Measurements from ENCODE around the gene KIAA0825.

The KIAA0825 gene, protein sequence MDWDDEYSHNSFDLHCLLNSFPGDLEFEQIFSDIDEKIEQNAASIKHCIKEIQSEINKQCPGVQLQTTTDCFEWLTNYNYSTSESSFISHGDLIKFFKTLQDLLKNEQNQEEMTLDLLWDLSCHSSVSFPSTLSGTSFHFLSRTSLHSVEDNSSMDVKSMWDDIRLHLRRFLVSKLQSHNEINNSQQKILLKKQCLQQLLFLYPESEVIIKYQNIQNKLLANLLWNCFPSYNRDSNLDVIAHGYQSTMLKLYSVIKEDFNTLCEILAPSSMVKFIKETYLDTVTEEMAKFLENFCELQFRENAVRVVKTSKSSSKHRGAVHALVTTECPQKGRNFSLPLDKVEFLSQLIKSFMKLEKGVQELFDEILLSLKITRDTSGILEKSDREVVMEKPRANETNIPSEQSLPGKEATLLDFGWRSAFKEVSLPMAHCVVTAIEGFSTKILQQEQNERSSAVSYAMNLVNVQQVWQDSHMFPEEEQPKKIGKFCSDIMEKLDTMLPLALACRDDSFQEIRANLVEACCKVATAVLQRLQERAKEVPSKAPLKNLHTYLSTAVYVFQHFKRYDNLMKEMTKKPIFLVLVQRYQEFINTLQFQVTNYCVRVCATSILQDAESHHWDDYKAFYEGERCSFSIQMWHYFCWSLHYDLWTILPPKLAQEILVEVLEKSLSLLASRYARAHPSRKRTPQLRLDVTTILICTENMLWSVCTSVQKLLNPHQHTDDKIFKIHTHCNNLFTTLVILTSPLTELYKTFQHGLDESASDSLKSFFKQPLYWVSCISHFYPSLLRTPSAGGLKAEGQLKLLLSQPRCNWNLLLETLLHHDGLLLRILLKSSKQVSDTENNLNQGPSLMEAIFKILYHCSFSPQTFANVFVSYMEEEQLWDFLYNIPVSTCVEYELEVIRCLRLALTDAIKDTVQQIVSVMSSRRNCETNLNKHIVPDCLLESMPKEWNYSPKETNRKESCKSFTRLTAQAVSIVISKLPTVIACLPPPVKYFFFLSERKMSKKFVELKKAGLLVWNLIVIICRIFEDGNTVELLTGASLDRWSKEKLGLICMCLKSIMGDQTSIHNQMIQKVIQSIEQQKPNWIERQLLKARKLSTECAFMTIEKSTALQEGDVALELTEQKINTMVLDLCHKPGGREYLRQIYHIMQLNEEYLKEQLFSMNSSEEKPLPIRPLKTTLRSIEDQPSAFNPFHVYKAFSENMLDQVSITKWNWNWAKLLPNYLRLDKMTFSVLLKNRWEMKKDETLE (N-terminal part only)

DNA sequence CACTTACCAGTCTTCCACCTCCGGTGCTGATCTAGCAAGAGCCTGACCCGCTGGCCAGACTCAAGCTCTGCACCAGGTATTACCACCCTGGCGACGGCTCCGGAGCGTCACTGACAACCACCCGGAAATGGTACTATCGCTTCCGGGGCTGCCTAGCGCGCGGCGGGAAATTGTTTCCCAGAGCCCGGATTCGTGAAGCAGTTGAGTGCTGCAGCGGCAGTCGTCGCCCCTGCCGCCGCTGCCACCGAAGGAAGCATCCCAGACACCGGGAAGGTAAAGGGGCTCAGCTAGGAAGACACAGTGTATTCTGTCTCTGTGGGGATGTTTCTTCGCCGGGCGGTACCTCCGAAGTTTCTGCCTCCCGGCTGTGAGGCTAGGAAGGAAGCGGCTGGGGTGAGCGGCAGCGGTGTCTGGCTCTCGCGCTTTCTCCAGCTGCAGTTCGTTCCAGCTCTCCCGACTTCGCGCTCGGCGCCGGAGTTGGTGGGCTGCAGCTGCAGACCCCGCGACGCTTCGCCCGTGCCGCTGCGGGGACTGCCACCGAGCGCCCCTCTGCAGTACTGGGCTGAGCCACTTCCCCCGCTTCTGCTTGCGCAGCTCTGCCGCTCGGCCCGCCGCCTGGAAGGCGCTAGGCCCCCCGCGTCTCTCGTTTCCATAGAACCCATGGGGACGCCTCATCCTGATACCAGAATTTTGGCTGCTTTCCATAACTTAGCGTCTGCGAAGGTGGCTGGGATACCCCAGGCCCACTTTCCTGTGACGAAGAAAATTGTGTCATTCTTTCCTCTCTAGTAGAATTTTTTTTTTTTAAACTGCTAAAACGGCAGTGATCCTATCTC lies at the start of gene KIAA0825, which contains the start of gene SLF1:
TSS of gene KIAA0825 (minus strand) at position 112 of the 836 bp plus-strand sequence. CDS start 81,478 bp downstream, outside the sequence.
TSS of gene SLF1 (plus strand) at position 177 of the 836 bp plus-strand sequence. CDS start 10,142 bp downstream, outside the sequence.
- FAIRE-seq: peak; percentile 97

DNA sequence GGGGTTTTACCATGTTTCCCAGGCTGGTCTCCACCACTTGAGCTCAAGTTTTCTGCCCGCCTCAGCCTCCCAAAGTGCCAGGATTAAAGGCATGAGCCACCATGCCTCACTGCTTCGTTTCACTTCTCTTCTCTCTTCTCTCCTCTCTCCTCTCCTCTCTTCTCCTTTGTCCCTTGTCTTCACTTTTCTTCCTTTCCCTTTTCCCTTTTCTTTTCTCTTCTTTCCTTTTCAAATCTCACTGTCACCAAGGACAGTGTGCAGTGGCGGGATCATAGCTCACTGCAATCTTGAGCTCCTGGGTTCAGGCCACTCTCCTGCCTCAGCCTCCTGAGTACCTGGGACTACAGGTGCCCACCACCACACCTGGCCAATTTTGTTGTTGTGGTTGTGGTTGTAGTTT lies 49.5 kb upstream of the KIAA0825 start:
- FAIRE-seq (no peak), DNase-seq (ENCODE audit: insufficient read length, low spot score) (no peak)

More for the DNA sequence above, at the start of gene KIAA0825, which contains the start of gene SLF1:
- peak; percentile 63 for DNase-seq (ENCODE audit: insufficient read length, low spot score)

DNA sequence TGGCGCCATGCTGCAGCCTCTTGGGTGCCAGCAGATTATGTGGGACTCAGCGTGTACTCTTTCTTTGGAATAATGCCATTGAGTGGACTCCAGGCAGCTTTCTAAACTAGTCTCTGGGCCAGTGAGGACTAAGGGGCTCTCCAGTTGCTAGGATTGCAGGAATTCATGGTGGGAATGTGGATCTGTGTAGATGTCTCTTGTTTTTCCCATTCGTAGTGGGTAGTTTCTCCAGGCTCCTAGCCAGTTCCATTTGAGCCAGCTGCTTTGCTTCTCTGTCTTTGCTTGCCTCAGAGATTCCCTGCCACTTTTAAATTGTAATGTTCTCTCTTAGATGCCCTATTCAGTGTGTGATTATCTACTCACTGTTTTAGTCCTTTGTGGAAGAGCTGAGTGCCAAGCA lies 42.7 kb upstream of the KIAA0825 start:
- DNase-seq (ENCODE audit: insufficient read length, low spot score) (no peak), FAIRE-seq (no peak)

DNA sequence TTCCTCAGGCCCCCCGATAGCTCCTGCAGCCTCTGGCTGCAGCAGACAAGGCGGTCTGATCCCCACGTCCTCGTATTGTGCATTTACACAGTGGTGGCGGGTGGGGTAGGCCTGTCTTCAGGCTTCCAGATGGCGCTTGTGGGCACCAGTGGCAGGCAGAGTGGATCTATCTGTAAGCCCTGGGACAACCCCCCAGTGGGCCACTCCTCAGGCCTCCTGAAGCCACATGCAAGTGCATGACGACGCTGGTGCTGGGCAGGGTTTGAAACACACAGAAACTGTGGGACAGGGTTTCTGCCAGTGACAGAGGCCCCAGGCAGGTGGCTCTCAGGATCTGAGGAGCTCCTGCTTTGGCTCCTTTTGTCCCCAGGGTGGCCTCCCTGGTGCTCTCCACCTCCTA lies 42.1 kb upstream of the KIAA0825 start:
- FAIRE-seq (no peak), DNase-seq (ENCODE audit: insufficient read length, low spot score) (no peak)

DNA sequence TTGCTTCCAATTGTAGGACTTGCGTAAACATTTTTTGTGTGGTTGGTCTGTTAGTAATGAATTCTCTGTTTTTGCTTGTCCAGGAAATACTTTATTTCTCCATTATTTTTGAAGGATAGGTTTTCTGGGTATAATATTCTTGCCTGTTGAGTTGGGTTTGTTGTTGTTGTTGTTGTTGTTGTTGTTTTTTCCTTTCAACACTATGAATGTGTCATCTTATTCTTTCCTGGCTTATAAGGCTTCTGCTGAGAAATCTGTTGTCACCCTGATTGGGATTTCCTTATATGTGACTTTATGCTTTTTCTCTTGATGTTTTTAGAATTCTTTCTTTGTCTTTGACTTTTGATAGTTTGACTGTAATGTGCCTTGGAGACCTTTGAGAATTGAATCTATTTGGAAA lies 39.9 kb upstream of the KIAA0825 start:
- DNase-seq (ENCODE audit: insufficient read length, low spot score) (no peak), FAIRE-seq (peak; percentile 35)

DNA sequence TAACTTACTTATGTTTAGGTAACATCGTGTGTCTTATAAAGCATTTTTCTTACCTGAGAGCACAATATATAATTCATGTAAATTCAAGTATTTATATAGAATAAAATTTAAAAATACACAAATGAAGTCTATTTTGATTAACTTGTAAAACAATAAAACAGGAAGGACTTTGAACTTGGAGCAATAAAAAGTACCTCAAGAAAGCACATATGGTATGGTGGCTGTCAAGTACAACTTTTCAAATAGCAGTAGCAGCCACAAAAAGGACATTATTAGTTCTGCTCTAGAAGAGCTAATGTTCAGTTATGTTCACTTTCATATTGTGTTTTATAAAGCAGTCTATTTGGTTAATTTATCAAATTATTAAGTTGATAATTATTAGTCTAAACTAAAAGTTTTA lies 31.5 kb upstream of the KIAA0825 start:
- no peak for FAIRE-seq
- DNase-seq (ENCODE audit: insufficient read length, low spot score): no peak

DNA sequence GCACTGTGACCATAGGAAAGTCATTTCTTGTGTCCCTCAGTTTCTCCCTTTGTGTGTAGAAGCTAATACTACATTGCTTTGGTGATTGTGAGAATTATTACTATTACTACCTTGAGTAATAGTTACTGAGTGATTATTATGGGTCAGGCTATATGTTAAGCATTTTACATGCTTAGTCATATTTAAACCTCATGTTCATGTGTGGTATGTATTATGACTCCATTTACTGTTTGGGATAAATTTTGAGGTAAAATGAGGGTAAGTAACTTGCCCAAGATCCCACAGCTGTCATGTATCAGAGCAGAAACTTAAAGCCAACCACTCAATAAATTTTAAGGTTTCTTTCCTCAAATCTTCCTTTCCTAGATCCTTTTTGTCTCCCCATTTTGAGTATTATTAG lies 28.4 kb upstream of the KIAA0825 start:
- FAIRE-seq (no peak), DNase-seq (ENCODE audit: insufficient read length, low spot score) (no peak)

DNA sequence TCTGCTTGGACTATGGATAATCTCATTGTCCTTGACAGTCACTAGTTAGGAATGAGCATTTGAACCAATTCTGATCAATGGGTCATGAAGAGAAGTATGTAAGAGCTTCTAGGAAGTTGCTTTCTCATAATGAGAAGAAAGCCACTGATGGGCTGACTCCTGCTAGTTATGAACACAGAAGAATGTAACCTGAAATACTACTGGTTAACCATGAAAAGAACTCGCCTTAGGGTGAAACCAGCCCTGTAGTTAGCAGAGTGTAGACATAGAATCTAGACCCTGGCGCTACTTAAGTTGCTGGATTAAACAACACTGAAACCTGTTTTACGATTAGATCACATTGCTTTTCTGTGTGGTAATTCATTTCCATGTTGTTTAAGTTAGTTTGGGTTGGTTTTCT lies 26.6 kb upstream of the KIAA0825 start:
- DNase-seq (ENCODE audit: insufficient read length, low spot score) (no peak), FAIRE-seq (no peak)

DNA sequence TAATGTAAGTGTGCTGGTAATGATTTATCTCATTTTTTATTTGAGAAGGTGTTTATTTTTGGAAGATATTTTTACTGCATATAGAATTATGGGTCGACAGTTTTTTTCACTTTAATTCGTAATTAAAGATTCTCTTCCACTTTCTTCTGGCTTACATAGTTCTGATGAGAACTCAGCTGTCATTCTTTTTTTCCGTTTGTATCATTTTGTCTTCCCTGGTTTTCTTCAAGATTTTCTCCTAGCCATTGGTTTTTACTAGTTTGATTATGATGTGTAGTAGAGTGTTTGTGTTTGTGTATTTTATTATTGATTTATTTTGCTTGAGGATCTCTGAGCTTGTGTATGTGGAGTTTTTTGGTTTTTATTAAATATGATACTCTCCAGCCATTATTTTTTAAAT lies 21.8 kb upstream of the KIAA0825 start:
- FAIRE-seq (no peak), DNase-seq (ENCODE audit: insufficient read length, low spot score) (no peak)

DNA sequence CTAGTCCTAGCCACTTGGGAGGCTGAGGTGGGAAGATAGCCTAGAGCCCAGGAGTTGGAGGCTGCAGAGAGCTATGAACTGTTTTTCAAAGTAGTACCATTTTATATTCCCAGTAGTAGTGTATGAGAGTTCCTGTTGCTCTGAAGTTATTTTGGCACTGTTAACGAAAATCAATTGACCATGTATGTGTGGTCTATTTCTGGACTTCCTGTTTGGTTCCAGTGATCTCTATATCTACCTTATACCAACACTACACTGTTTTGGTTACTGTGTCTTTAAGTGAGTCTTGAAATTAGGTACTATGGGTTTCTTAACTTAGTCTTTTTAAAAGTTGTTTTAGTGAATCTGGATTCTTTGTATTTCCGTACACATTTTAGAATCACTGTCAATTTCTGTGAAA lies 13.6 kb upstream of the KIAA0825 start:
- FAIRE-seq (peak; percentile 90), DNase-seq (ENCODE audit: insufficient read length, low spot score) (no peak)

DNA sequence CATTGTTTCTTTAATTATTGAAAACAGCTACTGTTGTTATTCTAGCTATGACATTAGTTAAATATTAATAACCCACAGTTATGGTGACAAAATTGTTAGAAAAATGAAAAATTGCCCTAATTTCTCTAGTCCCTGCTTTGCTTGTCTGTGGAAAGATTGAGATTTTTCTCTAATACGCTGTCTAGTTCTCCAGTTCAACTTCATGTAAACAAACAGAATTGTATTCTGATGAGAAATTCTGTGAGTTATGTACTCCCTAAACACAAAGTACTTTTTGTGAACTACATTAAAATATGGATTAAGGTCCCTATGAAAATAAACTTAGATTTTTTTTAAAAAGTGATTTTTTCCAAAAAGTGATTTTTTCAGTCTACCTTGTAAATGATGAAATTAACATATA lies 8.8 kb upstream of the KIAA0825 start:
- DNase-seq (ENCODE audit: insufficient read length, low spot score): no peak
- no peak for FAIRE-seq

DNA sequence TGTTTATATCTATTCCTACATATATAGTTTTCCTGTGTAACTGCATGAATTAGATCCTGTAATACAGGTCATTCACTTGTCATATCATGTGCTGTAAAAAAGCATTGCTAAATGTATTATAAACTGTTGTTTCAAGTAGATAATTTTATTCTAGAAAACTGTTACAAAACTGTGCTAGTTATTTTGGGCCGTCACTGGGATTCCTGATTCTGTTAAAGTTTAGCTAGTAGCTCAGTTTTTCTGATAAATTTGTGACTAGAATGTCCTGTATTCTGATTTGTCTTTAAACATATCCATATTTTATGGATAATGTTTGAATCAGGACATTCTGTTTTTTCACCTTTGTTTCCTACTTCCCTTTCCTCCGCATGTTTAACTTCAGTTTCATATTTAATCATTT lies 5.5 kb upstream of the KIAA0825 start:
- DNase-seq (ENCODE audit: insufficient read length, low spot score) (no peak), FAIRE-seq (peak; percentile 35)

DNA sequence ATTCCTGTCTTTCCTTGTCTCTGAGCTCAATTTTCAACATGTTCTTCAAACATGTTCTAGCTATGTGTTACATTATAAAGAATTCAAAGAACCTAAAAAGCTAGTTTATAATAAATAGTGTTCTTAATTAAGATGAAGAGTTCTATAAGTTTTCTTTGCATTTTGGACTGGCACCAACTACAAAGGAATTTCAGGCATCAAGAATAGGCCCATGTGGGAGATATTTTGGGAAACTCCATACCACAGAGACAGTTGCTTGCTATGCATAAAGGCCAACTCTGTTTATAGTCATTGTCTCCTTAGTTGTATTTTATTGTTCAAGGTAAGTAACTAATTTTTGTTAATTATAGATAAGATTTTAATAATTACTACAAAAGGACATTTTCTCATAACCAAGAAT lies 4.6 kb upstream of the KIAA0825 start:
- peak; percentile 80 for FAIRE-seq
- no peak for DNase-seq (ENCODE audit: insufficient read length, low spot score)

DNA sequence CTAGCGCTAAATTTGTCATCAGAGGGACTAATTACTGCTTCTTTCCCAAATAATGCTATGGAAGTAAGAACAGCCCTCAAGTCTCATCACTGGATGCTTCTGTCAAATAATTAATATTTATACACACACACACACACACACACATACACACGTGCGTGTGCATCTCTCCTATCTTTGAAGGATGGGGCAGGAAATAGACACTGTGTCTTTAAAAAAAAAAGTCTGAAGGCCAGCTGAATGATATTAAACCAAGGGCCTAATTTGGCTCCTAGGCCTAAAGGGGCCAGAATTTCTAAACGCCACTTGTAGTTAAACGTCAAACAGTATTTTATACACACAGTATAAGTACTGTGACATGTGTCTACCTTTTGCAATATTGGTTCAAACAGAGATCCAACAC lies 3.4 kb upstream of the KIAA0825 start:
- DNase-seq (ENCODE audit: insufficient read length, low spot score): no peak

DNA sequence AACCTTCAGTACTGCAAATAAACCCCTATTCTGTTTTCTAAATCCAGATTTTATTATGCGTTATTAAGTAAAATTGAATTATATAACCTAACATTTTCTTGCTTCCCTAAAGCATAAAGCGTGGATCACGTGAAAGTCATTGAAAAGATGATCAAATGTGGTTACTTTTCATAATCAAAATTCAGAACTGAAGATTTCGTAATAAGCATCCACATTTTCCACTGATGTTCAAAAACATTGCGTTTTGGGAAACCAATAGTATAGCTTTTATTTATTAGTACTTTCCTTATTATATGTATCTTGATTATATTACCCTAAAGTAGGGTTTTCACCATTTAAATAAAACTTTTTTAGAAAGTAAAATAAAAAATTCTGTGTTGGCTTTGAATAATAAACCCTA lies 1.9 kb upstream of the KIAA0825 start:
- DNase-seq (ENCODE audit: insufficient read length, low spot score) (no peak), FAIRE-seq (no peak)

More for the DNA sequence above, 3.4 kb upstream of the KIAA0825 start:
- peak; percentile 39 for FAIRE-seq

DNA sequence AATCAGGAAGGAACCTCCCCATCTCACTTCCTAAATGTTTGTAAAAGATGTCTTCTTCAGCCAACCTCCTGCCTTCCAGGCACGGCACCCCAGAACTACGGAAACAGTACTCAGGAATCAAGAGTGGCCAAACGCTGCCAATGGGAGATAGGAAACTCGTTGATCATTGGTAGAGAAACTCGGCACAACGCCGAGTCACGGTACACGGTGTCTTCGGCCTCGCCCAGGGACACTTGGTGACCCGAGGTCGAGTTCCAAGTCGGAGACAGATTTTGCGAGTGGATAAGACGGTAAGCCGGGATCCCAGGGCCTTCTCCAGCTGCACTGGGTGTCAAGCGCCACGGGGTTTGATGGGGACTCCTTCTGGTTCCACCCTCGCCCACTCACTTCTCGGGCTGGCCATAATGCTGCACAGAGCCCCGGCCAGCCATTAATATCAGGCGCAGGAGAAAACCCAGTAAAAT lies 343 bp downstream of the KIAA0825 start:
- no peak for DNase-seq (ENCODE audit: insufficient read length, low spot score)

DNA sequence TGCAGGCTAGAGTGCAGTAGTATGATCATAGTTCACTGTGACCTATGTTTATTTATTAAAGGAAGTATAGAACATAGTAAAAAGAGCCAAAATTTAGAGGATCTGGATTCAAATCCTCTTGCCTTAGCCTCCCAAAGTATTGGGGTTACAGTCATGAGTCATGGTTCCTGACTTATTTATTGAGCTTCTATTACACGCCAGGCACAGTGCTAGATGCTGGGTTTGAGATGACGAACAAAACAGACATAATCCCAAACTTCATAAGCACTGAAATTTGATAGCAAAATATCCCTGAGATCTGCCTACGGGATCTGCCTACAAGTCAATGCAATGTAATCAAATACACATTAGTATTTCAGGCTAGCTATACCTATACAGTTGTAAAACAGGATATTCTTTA lies 2.5 kb downstream of the KIAA0825 start:
- no peak for DNase-seq (ENCODE audit: insufficient read length, low spot score)
- no peak for FAIRE-seq

More for the DNA sequence above, 343 bp downstream of the KIAA0825 start:
- no peak for FAIRE-seq

DNA sequence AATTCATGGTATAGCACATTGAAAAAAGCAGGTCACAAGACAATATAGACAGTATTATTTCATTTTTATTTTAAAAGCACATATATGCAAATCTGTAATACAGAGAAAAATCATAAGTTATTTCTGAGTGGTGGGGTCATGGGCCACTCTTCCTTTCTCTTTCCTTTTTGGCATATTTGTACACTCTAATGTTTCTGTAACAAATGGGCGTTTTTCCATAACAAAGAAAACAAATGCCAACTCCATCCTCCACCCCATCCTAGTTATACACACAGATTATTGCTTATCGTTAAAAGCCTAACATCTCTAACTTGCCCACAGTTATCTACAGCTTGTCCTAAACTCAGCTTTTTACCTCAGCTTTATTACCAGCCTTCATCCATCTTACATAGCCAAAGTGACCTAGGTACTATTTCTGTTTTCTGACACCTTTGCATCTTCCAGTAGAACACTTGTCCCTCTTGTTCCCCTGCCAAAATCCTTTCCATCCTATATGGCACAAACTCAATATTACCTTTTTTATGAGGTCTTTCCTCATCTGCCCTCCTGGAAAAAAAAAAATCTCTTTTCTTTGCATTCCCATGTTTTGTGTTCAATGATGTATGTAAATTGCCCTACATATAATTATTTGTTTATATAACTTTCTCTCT lies 4.1 kb downstream of the KIAA0825 start:
- DNase-seq (ENCODE audit: insufficient read length, low spot score): no peak
- no peak for FAIRE-seq

DNA sequence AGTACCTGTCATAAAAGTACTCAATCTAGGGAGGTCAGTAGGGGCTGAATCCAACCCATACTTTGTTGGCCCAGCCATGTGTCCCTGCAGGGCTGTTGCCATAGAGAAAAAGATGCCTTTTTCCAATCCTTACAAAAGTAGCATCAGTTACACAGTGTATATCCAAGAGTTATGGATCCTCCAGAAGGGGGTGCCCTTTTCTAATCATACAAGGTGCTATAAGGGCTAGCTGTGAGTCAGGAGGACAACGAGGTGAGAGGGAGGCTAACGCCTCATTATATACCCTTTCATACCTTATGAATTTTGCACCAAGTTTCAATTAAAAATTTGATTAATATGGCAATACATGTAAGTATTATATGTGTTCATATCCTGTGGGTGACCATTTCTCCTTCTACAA lies 4.8 kb downstream of the KIAA0825 start:
- DNase-seq (ENCODE audit: insufficient read length, low spot score): no peak
- peak; percentile 55 for FAIRE-seq

Measured in GM19239 (cell line).